HG03558 (cell line): Measurements from ENCODE around the gene TREX2.
"Not testable (repeated sequence)": the region's sequence is repeated elsewhere in the genome, so short reads cannot be mapped to it uniquely, and the experiment has no call there.

ENCODE experiments used
- ATAC-seq: cut with Tn5 transposase; IDR thresholded peaks from one replicate; pipeline ENCODE4 v1.9.1; 2021; ENCODE audit warnings: moderate number of reproducible peaks; ENCODE audit not compliant: unreplicated experiment; ENCODE audit errors: extremely low read depth

TREX2 gene

DNA sequence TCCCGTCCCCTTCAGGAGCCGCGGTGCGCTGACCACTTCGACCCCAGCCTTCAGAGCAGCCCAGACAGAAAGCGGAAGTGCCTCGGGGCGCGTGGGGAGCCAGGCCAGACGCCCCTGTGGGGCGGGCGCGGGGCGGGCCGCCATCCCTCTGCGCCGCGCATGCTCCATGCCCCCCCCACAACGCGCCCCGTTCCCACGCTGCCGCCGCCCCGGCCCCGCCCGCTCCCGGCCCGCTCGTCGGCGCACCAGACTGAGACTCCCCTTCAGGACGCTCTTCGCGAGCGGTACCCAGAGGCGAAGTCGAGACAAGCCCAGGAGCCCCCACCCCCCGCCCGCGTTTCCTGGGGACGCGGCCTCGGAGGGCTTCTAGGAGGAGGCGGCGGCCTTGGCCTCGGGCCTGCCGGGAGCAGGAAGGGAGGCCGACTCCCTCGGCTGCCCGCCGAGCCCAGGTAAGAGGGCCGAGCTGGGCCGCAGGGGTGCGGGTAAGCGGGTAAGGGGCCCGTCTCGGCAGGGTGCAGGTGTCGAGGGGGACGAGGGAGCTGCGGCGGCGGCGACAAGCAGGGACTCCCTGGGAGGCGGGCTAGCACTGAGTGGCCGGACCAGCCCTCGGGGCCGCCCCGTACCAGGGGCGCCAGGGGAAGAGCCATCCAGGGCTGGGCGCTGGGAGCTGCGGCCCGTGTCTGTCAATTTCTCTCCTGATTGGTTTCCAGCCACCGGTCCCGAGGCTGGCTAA is 34.4 kb downstream of the TREX2 start, which contains the start of gene ZFP92:
Gene ZFP92 (plus strand): TSS at position 218 of the 733 bp plus-strand sequence. CDS start 6,851 bp downstream, outside the sequence.
- ATAC-seq = no peak

DNA sequence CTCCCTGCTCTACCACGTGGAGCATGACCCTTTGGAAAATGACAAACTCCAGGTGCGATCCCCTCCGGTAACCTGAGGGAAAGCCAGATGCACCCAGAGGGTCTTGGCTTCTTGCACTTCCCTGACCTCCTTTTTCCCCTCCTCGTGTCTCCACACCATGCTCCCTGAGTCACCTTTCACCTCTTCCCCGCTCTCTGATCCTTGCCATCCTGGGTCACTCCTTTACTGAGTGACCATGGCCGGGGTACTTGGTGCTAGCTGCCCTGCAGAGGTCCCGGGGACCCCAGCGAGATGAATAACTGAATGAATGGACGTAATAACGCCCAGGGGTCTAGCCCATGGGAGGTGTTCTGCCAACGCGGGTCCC is 35.0 kb downstream of the TREX2 start:
- no peak for ATAC-seq

DNA sequence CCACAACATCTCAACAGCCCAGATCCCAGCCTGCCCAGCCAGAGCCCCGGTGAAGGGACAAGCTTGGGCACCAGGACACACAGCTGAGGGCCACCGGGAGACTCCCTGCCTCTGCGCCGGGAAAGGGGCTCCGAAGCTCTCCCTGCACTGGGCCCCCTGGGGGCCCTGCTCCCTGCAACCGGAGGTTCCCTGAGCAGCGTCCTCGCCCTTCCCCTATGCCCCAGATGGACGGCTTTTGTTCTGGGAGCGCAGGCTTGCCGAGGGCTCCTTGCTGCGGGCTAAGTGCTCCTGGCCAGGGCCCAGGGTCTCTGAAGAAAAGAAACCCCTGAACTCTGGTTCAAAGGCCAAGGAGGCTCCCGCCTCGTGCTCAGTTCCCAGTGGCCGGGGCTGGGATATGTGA is 35.5 kb downstream of the TREX2 start:
- no peak for ATAC-seq

DNA sequence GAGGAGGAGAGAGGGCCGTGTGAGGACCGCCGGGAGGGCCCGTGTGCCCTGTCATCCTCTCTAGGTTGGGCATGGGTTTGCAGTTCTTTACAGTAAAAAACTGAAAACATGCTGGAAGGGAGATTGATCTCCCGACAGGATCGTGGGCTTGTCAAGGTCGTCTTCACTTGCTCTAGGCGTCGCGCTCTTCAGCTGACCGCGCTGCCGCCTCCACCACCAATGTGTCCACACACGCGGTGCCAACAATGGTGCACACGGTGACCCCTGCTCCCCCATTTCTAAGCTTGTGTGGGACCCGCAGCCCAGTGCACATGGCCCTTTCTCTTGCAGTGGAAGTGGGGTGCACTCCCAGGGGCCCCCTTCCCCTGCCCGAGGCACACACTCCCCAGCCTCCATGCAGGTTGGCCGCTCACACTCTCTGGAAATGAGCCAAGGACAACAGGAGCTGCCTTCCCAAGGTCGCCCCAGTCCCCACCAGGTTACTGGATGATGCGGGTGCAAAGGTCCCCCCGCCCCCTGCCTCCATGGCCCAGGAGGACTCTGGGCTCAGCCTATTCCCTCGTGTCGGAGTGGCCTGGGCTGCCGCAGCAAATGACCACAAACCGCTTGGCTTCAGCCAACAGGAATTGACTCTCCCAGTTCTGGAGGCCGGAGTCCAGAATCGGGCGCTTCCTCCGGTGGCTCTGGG is 36.3 kb downstream of the TREX2 start:
- ATAC-seq = no peak

DNA sequence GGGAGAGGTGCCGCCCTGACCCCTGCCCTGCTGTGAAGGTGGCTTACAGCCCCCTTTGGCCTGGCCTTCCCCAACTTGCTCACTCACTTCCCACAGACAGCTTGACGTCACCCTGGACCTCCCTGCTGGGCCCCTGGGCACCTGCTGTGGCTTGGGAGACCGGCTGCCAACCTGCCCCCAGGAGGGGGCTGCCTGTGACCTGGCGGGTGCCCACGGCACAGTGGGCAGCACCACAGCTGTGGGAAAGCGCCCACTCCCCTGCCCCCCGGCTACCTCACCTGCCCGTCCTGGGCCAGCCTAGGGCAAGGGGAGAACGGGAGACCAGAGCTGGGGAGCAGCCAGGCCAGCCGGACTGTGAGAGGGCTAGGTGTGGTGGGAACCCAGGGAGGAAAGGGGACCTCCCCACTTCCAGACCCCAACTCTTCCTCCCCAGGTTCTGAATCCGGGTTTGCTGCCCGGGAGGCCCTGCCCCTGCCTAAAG is 36.9 kb downstream of the TREX2 start:
- no peak for ATAC-seq

DNA sequence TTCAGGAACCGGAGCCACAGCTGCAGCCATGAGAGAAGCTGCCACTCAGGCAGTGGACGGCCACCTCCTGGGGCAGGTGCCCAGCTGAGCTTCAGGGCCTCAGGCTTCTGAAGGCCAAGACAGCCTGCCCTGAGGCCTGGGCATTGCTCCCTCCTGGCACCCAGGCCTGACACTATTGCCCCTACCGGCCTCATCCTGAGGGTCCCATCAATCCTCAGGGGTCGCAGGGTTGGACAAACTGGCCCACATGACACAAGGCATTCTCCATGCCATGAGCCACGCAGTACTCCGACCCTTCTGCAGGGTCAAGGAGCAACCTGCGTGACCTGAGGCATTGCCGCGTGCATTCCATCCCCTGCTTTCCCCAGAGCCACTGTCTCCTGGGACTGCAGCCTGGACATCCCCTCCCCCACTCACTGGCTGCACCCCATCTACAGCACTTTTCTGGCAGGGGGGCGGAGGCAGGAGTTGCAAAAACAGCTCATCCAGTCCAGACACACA is 37.6 kb downstream of the TREX2 start:
- no peak for ATAC-seq

DNA sequence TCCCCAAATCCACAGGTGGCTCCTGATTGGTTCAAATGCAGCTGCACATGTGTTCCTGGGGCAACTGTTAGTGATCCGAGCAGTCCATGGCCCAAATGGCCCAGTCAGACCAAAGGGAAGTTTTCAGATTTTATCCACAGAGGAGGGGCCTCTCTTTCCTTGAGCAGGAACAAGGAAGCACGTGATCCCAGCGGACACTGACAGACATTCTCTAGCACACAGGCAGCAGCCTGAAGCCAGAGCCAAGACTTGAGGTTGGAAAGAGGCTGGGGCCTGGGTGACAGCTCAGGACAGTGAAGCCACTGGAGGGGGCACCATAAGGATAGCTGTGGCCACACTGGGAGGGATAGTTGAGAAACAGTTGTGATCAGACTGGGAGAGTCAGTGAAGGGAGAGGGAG is 38.1 kb downstream of the TREX2 start:
- ATAC-seq = no peak

DNA sequence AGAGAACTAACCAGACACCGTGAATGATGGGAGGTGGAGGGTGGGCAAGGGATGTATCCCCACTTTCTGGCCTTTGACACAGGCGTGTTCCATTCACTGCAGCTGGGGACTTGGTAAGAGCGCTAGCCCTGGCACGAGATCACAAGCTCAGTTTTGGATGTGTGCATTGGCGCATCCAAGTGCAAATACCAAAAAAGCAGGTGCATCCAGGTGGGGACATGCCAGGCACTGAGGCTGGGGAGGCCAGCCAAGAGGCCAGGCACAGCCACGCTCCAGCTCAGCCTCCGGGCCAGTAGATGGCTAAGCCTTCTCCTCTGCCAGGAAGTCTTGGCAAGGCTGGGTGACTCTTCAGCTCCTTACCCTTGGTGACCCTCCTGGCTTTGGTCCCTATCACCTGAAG is 39.0 kb downstream of the TREX2 start:
- ATAC-seq = no peak

DNA sequence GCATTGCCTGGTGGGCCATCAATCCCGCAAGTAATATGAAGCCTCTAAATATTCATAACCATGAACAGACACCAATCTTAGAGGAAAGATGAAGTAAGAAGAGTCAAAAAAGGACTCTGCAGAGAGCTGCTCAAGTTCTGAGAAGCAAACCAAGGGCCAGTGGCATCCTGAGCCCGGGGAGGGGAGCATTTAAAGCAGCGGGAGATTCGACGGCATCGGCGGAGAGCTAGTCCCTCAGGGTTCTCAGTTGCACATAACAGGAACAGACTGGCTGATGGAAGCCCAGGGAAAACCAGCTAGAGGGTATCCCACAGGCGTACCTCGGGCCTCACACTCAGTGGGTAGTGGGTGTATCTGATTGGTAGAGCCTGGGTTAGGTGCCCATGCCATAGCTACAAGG is 39.8 kb downstream of the TREX2 start:
- no peak for ATAC-seq

DNA sequence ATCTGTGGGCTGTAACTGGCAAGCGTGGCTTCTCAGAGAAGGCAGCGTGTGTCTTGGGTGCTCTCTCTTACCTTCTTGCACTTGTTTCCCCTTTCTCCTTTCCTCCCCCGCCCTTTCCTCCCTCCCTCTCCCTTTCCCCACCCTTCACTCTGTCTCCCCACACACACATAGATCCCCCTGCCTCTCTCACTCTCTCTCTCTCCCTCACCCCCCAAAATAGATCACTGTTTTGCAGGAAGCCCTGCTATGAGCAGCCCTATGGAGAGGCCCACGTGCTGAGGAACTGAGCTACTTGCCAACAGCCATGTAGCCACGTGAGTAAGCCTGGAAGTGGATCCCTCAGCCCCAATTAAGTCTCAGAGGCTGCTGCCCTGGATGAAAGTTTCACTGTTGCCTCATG is 40.4 kb downstream of the TREX2 start:
- ATAC-seq = no peak

DNA sequence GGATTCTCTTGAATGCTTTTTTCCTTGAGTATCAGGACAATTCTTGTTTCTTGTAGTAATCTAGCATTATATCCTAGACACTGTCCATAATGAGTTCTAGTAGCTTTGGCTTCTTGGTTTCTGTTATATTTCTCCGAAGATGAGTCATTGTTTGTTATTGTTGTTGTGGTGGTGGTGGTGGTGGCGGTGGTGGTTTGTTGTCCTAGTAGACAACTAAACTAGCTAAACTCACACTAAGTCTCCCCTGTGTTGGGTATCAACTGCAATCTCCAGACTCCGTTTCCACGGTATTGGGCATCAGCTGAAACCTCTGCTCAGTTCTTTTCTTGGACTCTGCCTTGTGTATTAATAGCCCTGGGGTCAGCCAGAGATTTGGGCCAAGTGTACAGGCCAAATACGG is 41.5 kb downstream of the TREX2 start:
- not testable (repeated sequence) for ATAC-seq

DNA sequence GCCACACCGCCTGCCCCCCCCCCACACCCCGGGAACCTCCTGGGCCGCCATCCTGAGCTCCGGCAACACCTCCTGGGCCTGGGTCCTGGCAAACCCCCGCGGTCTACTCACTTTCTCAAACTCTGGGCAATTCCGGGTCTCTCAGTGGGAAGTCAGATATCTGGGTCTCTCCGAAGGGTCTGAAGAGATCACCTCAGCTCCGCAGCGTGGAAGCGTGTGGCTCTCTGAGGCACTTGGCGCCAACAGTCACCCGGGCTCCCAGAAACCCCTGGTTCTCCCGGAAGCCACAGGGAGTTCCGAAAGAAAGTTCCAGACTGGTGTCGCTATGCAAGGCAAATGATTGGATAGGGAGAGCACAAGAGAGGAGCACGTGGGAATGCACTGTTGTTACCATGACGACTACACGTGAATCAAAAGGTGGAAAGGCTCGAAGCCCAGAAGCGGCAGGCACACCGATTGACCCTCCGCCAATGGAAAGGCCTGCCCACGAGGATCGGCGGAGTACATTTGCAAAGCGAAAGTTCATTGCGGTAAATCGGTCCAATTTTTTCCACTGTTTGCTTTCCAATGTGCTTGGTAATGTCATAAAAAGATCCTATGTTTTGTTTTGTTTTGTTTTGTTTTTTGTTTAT is 44.6 kb downstream of the TREX2 start, which contains the start of gene PNMA6E:
Gene PNMA6E (minus strand): TSS at position 218 of the 632 bp plus-strand sequence. CDS start 2,501 bp downstream, outside the sequence.
- ATAC-seq = no peak

DNA sequence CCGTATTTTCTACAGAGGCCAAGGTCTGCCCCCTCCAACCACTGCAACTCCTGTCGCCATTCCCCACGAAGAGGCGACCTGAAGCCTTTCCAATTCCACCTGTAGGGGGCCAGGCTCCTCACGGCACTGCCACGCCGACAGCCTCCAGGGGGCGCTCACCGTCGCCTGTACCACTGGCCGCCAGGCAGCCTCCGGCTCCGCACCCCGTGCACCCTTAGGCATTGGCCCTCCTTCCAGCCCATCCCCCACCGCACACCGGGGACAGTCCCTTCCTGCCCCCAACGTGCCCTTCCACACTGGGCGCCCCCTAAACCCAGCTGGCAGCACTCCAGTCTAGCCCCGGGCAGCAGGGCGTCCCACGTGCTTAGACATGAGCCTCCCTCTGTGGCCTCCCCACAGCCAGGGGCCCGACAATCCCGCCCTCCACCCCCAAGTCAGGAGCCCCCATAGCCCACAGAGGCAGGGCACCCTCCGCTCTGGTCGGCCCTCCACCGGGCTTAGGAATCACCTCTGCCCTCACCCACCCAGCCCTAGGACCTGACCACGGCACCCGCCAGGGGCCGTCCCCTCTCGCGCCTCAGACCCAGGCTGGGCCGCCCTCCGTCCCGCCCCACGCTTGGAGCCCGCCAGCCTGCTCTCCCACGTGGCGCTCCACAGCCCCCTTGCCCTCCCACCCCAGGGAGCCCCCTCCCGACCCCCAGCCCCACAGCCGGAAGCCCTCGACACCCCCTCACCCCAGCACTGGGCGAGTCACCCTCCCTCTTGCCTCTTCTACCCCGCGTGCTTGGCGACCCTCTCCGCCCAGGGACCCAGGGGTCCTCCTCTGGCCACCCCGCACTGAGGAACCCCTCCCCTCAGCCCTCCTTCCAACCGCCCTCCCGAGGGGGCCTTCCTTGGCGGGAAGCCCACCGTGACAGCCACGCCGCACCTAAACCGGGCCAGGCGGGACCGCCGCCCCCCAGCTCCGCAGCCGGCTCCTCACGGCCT is 45.4 kb downstream of the TREX2 start:
- ATAC-seq = no peak

DNA sequence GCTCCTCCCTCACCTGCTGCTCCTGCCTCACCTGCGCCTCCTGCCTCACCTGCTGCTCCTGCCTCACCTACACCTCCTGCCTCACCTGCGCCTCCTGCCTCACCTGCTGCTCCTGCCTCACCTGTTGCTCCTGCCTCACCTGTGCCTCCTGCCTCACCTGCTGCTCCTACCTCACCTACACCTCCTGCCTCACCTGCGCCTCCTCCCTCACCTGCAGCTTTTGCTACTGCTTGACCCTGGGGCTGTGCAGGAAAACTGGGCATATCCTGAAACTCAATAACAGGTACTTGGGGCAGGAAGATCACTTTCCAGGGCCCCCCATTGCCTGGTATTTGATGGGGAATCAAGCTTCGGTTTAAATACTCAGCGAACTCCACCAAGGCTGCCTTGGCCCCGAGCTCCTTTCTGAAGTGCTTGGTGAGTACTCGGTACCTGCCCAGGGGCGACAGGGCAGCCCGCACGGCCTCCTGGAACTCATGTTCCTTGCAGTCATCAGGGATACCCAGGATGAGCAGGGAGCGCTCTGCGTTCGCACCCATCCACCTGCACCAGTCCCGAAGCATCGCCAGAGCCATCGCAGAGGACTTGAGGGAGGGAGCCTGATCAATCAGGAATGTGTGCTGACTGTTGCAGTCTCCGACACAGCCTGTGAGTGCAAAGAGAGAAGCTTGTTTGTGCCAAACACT is 47.4 kb downstream of the TREX2 start:
- ATAC-seq = no peak

DNA sequence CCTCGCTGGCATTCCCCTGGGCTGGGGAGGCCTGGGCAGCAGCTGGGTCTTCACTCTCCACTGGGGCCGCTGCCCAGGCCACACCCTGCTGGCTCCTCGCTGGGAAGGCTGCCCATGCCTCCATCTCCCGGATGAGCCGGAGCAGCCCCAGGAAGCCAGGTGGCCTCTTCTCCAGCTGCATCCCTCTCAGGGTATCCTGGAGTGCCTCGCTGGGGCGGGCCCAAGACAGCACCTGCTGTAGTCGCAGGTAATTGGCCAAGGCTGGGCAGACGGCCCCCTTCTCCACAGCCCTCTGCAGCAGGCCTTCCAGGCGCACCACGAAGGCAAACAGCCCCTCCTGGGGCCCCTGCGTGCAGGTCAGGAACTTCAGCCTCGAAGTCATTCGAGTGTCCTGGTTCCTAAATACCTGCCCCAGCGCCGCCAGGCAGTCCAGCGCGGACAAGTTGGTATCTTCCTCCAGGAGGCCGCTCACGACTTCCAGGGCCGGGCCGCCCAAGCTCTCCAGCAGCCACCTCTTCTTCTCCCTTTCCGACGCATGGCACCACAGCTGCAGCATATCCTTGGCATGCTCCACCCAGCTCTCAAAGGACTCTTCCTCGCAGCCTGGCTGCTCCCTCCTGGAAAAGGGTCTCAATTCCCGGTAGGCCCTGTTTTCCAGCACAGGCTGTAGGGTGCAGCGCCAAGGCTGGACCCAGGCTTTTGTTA is 48.4 kb downstream of the TREX2 start:
- ATAC-seq = no peak

DNA sequence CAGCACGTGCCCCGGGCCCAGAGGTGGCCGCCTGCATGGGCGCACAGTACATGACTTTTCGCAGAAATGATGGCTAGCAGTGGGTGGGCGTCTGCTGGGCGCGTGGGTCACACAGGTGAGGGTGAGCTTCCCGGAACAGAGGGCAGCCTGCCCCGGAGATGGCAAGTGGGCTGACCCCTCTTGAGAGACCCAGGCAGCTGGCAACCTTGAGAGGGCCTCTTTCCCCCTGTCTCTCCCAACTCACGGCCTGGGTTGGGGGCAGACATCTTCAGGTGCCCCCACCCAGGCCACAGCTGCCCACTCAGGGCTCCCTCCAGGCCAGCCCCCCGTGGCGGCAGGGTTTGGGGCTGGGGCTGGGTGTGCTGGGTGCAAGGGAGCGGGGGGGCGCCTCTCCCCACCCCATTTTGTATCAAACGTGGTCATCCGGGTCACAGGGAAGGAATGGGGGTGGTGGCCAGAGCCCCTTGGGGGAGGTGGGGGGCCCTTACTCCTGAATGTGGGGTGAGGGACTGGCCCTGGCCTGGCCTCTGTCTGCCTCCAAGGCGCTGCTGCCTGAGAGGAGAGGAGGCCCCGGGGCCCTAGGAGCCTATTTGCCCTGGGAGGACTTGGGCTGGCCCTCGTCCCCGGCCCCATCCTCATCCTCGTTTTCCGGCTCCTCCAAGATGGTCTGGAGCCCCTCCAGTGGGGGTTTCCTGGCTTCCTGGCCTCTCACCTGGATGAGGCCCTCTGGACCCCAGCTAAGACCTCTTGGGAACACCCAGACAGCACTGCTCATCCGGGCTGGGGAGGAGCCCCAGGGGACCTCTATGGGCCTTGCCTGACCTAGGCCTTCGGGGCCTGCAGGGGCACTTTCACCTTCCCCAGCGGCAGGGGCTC is 49.3 kb downstream of the TREX2 start:
- ATAC-seq = no peak

DNA sequence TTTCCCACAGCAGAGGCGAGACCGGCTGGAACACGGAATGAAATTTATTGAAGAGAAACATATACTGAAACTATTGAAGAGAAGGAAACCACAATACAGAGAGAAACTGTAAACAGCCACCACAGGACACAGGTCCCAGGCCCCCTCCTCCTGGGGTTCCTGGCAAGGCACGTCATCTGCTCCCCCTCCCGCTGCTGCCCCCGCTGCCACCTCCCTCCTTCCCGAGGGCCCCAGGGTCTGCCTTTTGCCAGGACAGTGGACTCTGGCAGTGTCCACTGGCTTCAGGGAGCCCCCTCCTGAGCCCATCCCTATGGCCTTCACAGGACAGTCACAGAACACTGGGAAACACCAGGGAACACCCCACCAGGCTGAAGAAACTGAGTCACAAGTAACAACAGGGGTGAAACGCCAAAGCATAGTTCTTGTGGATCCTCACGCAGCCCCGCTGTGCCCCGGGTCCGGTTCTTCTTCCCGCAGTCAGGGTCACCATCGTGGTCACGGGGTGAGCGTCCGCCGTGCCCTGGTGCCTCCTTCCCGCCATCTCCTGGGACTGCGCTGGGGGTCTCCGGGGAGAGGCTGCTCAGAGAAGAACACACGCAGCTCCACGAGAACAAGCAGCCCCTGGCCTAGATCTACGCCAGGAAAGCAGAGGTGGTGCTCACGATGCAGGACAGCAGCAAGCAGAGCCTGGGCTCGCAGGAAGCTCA is 50.1 kb downstream of the TREX2 start:
- ATAC-seq = no peak
